ENCODE results near the gene SFTPA2.
A peak's percentile ranks its signal among the peaks of the same experiment; 100 is the strongest.
"Not testable (repeated sequence)": the region's sequence is repeated elsewhere in the genome, so short reads cannot be mapped to it uniquely, and the experiment has no call there.

SFTPA2 gene

DNA sequence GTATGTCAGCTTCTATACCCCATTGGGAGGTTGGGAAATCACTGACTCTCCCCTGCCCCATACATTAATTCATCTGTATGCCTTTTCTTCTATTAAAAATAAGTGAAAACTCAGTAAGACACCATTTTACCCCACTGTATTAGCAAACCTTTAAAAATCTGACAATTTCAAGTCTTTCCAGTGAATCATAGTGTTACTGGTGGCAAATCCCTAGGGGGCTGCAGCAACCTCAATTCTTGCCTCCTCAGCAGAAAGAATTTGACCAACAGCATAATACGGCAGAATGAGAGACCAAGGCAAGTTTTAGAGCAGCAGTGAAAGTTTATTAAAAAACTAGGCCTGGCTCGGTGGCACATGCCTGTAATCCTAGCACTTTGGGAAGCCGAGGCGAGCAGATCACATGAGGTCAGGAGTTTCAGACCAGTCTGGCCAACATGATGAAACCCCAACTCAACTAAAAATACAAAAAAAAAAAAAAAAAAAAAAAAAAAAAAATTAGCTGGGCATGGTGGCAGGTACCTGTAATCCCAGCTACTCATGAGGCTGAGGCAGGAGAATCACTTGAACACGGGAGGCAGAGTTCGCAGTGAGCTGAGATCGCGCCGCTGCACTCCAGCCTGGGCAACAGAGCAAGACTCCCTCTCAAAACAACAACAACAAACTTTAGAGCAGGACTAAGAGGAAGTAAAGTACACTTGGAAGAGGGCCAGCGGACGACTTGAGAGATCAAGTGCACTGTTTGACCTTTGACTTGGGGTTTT lies 26.9 kb downstream of the SFTPA2 start:
- DNase-seq (ENCODE audit: low read depth): peak; percentile 30
- not testable (repeated sequence) for H3K4me3 ChIP-seq (ENCODE audit: low read length)

DNA sequence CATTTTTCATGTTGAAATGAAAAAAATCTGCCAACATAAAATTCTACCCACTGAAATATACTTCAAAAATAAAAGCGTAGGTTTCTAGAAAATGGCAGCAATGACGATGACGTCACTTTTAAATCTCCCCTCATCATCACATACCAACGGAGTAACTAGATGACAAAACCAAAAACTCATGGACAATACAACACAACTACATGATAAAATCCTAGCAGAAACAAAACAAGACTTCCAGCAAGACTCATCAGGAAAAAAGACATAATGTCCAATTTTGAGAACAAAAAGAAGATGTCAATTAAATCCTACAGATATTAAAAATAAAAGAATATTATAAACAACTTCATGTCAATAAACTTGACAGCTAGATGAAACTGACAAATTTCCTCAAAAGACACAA lies 31.9 kb downstream of the SFTPA2 start:
- not testable (repeated sequence) for DNase-seq (ENCODE audit: low read depth); H3K4me3 ChIP-seq (ENCODE audit: low read length)

DNA sequence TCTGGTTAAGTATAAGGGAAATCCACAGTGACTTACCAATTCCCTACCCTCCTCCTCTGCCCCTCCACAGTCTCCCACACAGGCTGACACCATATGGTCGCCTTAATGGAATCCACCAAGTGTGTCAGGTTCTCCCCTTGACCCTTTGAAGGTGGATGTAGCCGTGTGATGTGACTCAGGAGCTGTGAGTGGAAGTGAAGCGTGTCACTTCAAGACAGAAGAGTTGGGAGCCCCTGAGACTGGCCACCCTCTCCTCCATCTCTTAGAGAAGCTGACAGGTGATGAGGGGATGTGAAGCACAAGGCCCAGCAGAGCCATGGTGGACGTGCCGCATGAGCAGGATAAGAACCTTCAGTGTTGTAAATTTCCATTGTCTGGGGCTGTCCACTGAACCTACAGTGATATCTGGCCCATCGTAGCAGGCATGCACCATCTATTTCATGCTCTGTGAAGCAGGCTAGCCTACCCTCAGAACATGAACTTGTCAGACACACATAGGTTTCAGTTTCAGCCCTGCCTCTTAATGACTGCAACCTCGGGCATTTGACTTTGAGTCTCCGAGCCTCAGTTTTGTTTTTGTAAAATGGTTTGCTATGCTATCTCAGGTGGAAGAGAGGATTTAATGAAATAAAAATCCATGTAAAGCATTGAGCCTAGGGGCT lies 35.0 kb downstream of the SFTPA2 start:
- H3K4me3 ChIP-seq (ENCODE audit: low read length); DNase-seq (ENCODE audit: low read depth): not testable (repeated sequence)

DNA sequence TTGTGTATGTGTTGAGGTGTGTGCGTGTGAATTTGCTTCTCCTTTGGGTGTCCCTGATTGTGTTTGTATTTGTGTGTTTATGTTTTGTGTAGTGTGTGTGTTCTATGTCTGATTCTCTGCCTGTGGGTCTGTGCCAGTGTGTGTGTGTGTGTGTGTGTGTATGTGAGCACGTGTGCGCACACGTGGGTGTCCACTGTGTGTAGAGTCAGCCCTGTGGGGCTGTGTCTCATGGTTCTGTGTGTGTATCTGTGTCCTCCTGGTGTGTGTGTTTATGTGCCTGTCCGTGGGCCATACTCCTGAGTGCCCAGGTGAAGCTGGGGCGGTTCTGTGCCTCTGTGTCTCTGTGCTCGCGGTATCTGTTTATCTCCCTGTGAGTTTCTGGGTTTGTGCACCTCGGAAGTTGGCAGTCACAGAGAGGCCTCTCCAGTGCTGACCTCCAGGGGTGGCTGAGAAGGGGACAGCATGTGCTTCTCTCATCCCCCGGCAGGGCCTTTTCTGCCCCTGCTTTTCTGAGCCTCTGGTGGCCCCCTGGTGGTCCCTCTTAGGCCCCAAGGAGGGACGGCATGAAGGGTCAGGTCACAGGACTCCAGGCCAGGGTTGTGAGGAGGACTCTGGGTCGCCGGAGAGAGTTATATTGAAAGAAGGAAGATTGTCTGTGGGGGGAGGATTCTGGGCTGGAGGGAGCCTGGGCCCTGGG lies 36.9 kb downstream of the SFTPA2 start:
- not testable (repeated sequence) for DNase-seq (ENCODE audit: low read depth); H3K4me3 ChIP-seq (ENCODE audit: low read length)

DNA sequence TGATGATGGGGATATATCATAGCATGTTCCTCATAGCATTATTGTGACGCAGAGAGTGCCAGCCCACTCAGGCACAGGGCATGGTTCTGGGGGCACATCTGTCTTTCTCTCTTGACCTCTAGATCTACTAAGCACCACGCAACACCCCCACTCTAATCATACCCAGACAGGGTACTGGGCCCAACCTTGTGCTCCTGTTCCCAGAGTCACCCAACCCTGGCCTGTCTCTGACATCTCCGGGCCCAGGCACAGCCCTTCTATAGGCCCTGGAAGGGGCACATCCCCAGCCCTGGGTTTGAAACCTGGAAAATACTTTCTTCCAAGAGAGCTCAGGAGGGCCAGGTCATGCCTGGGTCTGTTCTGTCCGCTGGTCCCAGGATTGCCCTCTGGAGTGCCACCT lies 37.7 kb downstream of the SFTPA2 start:
- not testable (repeated sequence) for DNase-seq (ENCODE audit: low read depth); H3K4me3 ChIP-seq (ENCODE audit: low read length)

DNA sequence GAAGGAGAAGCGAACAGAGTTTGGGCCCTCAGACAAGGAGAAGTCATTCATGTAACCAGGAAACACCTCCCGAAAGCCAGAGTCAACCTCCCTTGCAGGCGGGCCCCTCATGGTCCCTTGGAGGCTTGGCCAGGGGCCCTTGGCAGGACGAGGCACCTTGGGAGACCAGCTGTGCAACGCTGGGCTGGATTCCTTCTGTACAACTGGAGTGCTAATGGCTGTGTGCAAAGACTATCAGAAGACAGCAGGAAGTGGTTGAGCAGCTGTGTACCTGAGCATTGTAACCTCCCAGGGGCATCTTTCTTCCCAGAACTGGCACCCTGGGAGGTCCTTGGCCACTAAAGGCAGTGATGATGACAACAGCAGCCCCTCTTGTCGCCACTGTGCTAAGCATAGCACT lies 38.5 kb downstream of the SFTPA2 start:
- H3K4me3 ChIP-seq (ENCODE audit: low read length); DNase-seq (ENCODE audit: low read depth): not testable (repeated sequence)

DNA sequence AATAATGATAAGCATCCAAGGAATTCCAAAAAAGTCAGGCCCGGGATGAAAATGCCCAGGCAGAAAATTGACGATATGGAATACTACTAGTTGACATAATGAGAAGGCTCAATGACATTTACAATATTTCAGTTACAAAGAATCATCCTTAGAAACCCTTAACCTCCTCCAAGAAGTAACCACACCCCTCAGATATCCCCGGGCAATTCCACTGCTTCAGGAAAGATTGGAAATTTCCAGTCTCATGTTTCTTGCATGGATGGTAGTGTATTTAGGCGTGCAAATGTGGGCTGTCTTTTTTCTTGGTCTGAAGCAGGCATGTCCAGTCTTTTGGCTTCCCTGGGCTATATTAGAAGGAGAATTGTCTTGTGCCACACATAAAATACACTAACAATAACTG lies 42.6 kb downstream of the SFTPA2 start:
- H3K4me3 ChIP-seq (ENCODE audit: low read length); DNase-seq (ENCODE audit: low read depth): not testable (repeated sequence)

DNA sequence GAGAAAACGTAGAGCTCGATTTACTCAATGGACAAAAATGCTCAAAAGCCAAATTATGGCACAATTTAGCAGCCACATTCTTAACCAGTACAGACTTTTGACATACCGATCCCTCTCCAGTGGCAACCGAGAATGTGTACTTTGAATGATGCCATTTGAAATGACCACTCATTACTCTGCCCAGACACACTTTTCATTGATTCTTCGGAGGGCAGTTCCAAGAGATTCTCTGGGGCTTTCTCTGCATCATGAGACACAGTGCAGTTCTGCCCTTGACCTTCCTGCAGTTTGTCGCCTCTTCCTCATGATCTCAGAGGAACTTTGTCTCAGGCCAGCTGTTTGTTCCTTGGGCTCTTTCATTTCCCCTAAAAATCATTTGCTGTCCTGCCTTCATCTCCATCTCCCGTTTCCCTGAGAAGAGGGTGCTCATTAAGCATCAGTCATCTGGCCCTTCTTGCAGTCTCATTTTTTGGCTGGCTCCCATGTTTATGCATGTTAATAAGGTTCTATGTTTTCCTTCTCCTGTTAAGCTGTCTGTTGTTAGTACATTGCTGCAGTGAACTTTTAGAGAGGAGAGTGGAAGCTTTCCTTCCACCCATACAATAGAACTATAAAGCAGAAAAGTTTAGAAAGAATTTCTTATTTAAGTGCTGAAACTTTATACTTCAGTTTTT lies 43.5 kb downstream of the SFTPA2 start:
- not testable (repeated sequence) for H3K4me3 ChIP-seq (ENCODE audit: low read length); DNase-seq (ENCODE audit: low read depth)

DNA sequence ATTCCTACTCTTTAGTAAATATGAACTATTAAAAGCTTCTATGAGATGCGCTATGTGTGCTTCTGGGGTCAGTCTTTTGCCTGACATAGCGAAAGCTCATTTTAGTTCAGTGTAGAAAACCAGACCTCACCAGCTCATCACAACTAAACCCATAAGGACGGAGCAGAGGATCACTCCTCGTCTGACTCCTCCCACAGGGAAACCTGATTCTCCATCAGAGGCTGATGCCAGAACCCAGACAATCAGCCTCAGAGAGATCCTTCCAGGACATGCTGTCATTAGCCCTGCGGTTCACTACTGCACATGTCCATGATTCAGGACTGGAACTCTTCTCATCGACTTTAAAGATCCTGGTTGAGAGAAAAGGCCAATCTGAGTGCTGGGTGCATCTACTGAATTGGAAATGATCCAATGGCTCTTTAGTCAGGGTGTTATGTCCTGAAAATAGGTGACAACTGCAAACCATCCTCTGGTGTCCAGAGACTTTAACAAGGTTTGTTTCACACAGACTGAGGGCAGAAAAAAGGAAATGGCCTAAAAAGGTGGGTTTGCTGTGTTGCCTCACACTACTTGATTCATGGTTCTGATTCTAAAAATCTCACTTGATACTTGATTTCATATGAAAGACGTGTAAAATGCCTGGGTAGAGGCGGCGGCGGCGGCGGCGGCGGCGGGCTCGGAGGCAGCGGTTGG lies 48.2 kb downstream of the SFTPA2 start, which contains the start of gene EIF5AL1:
TSS of gene EIF5AL1 (plus strand) at position 643 of the 693 bp plus-strand sequence. CDS start 117 bp downstream, outside the sequence.
- H3K4me3 ChIP-seq (ENCODE audit: low read length): not testable (repeated sequence)
- peak; percentile 27 for DNase-seq (ENCODE audit: low read depth)

DNA sequence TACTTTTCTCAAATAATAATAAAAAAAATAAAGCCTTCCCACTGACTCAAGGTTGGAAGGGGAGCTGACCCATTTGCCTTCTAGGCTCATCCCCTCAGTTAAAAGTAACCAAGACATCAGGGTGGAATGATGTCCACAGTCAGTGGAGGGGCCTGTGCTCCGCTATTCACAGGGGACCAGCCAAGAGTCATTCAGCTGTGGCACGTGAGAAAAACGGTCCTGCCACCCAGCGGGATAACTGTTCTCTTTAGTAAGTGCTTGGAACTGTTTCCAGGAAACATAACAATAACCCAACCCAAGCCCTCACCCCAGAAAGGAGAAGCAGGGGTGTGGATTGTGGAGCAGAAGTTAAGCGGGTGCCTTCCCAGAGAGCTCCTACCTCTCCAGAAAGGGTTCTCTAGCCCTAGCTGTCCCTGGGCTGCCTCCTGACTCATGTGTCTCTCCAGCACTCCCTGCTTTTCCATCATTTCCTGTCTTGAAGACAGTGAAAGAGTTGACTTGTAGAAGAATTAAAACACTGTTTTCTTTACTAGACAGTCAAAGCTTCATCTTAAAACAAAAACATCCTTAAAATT lies 50.2 kb downstream of the SFTPA2 start:
- DNase-seq (ENCODE audit: low read depth); H3K4me3 ChIP-seq (ENCODE audit: low read length): not testable (repeated sequence)

DNA sequence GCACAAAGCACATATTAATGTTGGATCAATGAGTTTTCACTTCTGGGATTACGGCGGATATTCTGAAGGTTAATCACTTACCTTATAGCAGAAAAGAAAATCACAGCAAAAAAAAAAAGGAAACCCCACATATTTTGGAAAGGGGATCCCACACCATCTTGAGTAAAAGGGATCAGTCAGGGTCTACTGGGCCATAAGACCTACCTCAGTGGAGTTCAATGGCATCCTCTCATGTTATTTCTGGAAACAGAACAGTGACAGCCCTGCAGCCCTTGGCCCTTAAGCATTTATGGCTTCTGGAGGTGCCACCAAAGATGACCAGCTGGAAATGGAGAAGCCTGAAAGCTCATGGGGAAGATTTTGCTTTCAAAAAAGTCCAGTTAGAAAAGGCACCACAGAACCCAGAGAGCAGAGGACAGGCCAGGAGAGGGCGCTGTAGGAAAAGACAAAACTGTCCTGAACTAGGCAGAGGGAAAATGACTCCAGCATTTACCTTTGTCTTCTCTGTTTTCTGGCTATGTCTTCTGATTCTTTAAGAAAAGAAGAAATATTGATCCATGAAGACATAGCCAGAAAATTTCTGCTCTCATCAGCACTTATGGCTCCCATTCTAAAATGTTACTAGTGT lies 50.8 kb downstream of the SFTPA2 start:
- not testable (repeated sequence) for DNase-seq (ENCODE audit: low read depth)

DNA sequence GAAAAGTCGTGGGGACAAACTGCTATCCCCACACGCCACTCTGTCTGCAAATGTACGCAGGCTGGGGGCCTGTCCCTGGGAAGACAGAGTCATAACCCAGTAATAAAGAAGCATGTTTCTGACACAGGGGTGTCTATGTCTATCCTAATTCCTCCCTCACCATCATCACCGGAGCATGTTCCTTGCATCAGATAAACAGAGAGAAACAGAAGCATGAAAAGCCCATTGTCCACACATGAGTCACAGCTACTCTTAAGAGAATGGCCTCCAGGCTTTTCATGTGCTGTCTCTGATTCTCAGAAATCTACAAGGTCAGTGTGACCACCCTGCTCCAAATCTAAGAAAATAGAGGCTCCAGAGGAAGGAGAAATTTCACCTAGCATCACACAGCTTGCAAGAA lies 52.0 kb downstream of the SFTPA2 start:
- DNase-seq (ENCODE audit: low read depth); H3K4me3 ChIP-seq (ENCODE audit: low read length): not testable (repeated sequence)

More for the DNA sequence above, 50.8 kb downstream of the SFTPA2 start:
- not testable (repeated sequence) for H3K4me3 ChIP-seq (ENCODE audit: low read length)

DNA sequence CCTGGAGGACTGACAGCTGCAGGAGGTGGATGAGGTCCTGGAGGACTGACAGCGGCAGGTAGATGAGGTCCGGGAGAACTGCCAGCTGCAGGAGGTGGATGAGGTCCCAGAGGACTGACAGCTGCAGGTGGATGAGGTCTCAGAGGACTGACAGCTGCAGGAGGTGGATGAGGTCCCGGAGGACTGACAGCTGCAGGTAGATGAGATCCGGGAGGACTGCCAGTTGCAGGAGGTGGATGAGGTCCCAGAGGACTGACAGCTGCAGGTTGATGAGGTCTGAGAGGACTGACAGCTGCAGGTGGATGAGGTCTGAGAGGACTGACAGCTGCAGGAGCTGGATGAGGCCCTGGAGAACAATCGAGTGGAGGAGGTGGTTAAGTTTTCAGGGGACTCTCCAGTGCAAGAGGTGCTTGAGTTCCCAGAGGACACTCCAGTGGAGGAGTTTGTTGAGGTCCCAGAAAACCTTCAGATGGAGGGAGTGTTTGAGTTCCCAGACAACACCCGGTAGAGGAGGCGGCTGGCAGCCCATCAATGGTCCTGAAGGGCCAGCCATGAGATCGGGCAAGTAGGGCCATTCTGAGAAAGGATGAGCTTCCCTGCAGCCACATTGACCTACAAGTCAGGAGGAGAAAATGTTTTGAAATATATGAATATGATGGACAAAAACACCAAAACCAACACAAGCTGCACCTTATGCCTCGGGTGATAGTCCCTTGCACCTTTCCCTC lies 52.6 kb downstream of the SFTPA2 start:
- TF ChIP-seq, protein P1, sequence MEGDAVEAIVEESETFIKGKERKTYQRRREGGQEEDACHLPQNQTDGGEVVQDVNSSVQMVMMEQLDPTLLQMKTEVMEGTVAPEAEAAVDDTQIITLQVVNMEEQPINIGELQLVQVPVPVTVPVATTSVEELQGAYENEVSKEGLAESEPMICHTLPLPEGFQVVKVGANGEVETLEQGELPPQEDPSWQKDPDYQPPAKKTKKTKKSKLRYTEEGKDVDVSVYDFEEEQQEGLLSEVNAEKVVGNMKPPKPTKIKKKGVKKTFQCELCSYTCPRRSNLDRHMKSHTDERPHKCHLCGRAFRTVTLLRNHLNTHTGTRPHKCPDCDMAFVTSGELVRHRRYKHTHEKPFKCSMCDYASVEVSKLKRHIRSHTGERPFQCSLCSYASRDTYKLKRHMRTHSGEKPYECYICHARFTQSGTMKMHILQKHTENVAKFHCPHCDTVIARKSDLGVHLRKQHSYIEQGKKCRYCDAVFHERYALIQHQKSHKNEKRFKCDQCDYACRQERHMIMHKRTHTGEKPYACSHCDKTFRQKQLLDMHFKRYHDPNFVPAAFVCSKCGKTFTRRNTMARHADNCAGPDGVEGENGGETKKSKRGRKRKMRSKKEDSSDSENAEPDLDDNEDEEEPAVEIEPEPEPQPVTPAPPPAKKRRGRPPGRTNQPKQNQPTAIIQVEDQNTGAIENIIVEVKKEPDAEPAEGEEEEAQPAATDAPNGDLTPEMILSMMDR (conservative IDR thresholded peaks at IDR 0.05; ENCODE audit: low read length): no peak
- DNase-seq (ENCODE audit: low read depth): no peak
- H3K4me3 ChIP-seq (ENCODE audit: low read length): no peak overlapping the region
